A549 (cell line): ENCODE data around the gene PTPRF. TPM values are rescaled to one million over a fixed set of nuclear protein-coding genes. Genes with fewer than 3 reads are reported as not detected.
A peak's percentile ranks its signal among the peaks of the same experiment; 100 is the strongest.

ENCODE experiments used
- ATAC-seq, 2 experiments: fragments of 200-7000 bp in 1 of 2; fragments of >200 bp in 1 of 2; cut with Nextera tagmentation in 1 of 2; cut with Tn5 transposase in 1 of 2; 3 replicates each; pipeline versions ENCODE4 v1.8.0 to v1.9.1; 2018 to 2020; ENCODE audit warnings: mild to moderate bottlenecking in 1 of 2, moderate library complexity in 1 of 2
- CTCF ChIA-PET: fragments of 300-600 bp; sonication (Branson Sonifier 250); formaldehyde crosslinking; extraction: SDS; loops from one replicate; lab custom pipeline; 2021; ENCODE audit warnings: antibody characterized with exemption, inconsistent platforms; lab: Yijun Ruan, JAX
- POLR2A ChIA-PET: fragments of 350-600 bp; formaldehyde crosslinking; extraction: SDS; loops from one replicate; lab custom pipeline; 2021; ENCODE audit warnings: antibody characterized with exemption, inconsistent platforms; lab: Yijun Ruan, JAX
- DNase-seq, 2 experiments: peaks; one replicate each; pipeline versions ENCODE4 v3.0.0 to v3.0.0-alpha.2; 2011 to 2016; ENCODE audit warnings: low read depth in 1 of 2, low spot score in 1 of 2
- FAIRE-seq: peaks from 2 replicates; lab custom pipeline; 2011; peaks lifted over from hg19 to GRCh38; lab: Jason Lieb, UNC
- H3K27ac ChIP-seq, 2 experiments: fragments of >200 bp; sonication (Bioruptor Twin); formaldehyde crosslinking; 3 replicates each; pipeline ENCODE4 v1.5.1; 2016 to 2017
- H3K4me1 ChIP-seq: fragments of >200 bp; sonication (Bioruptor Twin); formaldehyde crosslinking; 3 replicates; pipeline ENCODE4 v1.6.1; 2016
- H3K4me2 ChIP-seq: fragments of >200 bp; sonication (Bioruptor Twin); formaldehyde crosslinking; 3 replicates; pipeline ENCODE4 v1.6.1; 2016
- H3K4me3 ChIP-seq: fragments of >200 bp; sonication (Bioruptor Twin); formaldehyde crosslinking; 3 replicates; pipeline ENCODE4 v1.5.1; 2016
- H3K9me3 ChIP-seq: fragments of >200 bp; sonication (Bioruptor Twin); formaldehyde crosslinking; 3 replicates; pipeline ENCODE4 v1.6.1; 2016
- BHLHE40 ChIP-seq: IDR thresholded peaks from 2 replicates; pipeline ENCODE4 v1.6.1; 2012; ENCODE audit warnings: low read depth, low read length, inconsistent platforms
- CEBPB ChIP-seq, 2 experiments: fragments of >200 bp in 1 of 2; sonication (Bioruptor Twin) in 1 of 2; formaldehyde crosslinking in 1 of 2; IDR thresholded peaks; 2 replicates each; pipeline ENCODE4 v1.6.1; 2012 to 2016
- ELK1 ChIP-seq: fragments of 150-350 bp; IDR thresholded peaks from 2 replicates; pipeline ENCODE4 v1.6.1; 2014; ENCODE audit warnings: low read depth, mild to moderate bottlenecking, low read length
- FOXS1 ChIP-seq: fragments of 250-450 bp; sonication (Bioruptor Pico); IDR thresholded peaks from 2 replicates; pipeline ENCODE4 v1.5.0; 2020; ENCODE audit warnings: mild to moderate bottlenecking, moderate library complexity
- HDAC2 ChIP-seq: fragments of 200-600 bp; sonication (generic); IDR thresholded peaks from 2 replicates; pipeline ENCODE4 v1.6.1; 2016
- HOXA7 ChIP-seq: fragments of 250-450 bp; sonication (Bioruptor Pico); IDR thresholded peaks from 2 replicates; pipeline ENCODE4 v1.5.0; 2020; ENCODE audit warnings: mild to moderate bottlenecking, moderate library complexity
- HOXB13 ChIP-seq: fragments of 250-450 bp; sonication (Bioruptor Pico); IDR thresholded peaks from 2 replicates; pipeline ENCODE4 v1.5.0; 2020; ENCODE audit warnings: low read depth, mild to moderate bottlenecking, moderate library complexity
- MAFK ChIP-seq: fragments of 450-650 bp; IDR thresholded peaks from 2 replicates; pipeline ENCODE4 v1.6.1; 2014; ENCODE audit not compliant: partially characterized antibody
- MAZ ChIP-seq: fragments of 150-350 bp; IDR thresholded peaks from 2 replicates; pipeline ENCODE4 v1.6.1; 2014; ENCODE audit warnings: antibody characterized with exemption, low read depth, low read length, borderline replicate concordance
- NR3C1 ChIP-seq: fragments of >200 bp; sonication (Bioruptor Twin); formaldehyde crosslinking; IDR thresholded peaks from 3 replicates; pipeline ENCODE4 v1.6.1; 2017
- RAD21 ChIP-seq, 2 experiments: fragments of >200 bp in 1 of 2; sonication (Bioruptor Twin) in 1 of 2; formaldehyde crosslinking in 1 of 2; IDR thresholded peaks in 1 of 2; conservative IDR thresholded peaks in 1 of 2; 2 replicates in 1 of 2; 3 replicates in 1 of 2; pipeline ENCODE4 v1.6.1; 2012 to 2018; ENCODE audit warnings: inconsistent platforms in 1 of 2
- RARB ChIP-seq: fragments of 250-450 bp; sonication (Bioruptor Pico); IDR thresholded peaks from 2 replicates; pipeline ENCODE4 v1.8.0; 2021; ENCODE audit warnings: mild to moderate bottlenecking, moderate library complexity
- RCOR1 ChIP-seq: fragments of 150-350 bp; IDR thresholded peaks from 2 replicates; pipeline ENCODE4 v1.6.1; 2014; ENCODE audit warnings: antibody characterized with exemption, low read length, low read depth
- RNF2 ChIP-seq: fragments of 200-600 bp; sonication (generic); IDR thresholded peaks from 2 replicates; pipeline ENCODE4 v1.6.1; 2016; ENCODE audit warnings: low read depth, mild to moderate bottlenecking, antibody characterized with exemption, moderate library complexity, borderline replicate concordance
- TP53 ChIP-seq: fragments of 250-450 bp; sonication (Bioruptor Pico); IDR thresholded peaks from 2 replicates; pipeline ENCODE4 v1.5.0; 2021; ENCODE audit warnings: mild to moderate bottlenecking, moderate library complexity
- ZC3H11A ChIP-seq: fragments of 450-650 bp; IDR thresholded peaks from 2 replicates; pipeline ENCODE4 v1.6.1; 2014; ENCODE audit warnings: antibody characterized with exemption, mild to moderate bottlenecking
- ZNF302 ChIP-seq: fragments of 250-450 bp; sonication (Bioruptor Pico); IDR thresholded peaks from 2 replicates; pipeline ENCODE4 v1.9.0; 2021; ENCODE audit warnings: inconsistent platforms, mild to moderate bottlenecking, moderate library complexity
- WGBS: methylation state at CpG from one replicate; pipeline ENCODE4 v1.1.6; 2017; ENCODE audit errors: missing lambda C conversion rate; 5-methylcytosine and 5-hydroxymethylcytosine counted together
- polyA plus RNA-seq, 4 experiments: library from polyadenylated mRNA; depleted of rRNA in 3 of 4; stranded (reverse); fragments of >200 nt; fragmentation: RNase III in 1 of 4; extraction: RNeasy Plus Mini Kit Qiagen cat#74134 plus additional on column Dnase treatment in 1 of 4; gene quantifications; 2 replicates in 3 of 4; 3 replicates in 1 of 4; pipeline ENCODE4 v1.2.3, GENCODE V29; 2011 to 2017
- TF ChIP-seq, protein P1 (sequence below): IDR thresholded peaks from 2 replicates; pipeline ENCODE4 v1.6.1; 2012; ENCODE audit warnings: low read depth, borderline replicate concordance

Gene PTPRF
- polyA plus RNA-seq, 2 of the 4 experiments (the other 2 are of a cell fraction), result 68.5 to 96.5 TPM

GRCh38 chr1:43551396-43551888 lies 20.8 kb downstream of the PTPRF start:
- WGBS, result 96% methylated on average over 7 of the region's 7 CpGs
- Histone ChIP-seq H3K4me1 (peaks cover 61% of the 10 kb centered on the region), H3K9me3 (no peaks in the 10 kb centered on the region), H3K4me2 (no peak overlapping the region), H3K27ac (peak overlapping the region in 1 of 2 experiments; percentile 88; a peak in 2 of 6 replicates), H3K4me3 (no peak overlapping the region)
- no peak for ATAC-seq
- ChIA-PET CTCF (interaction anchor here (0.5 to 1.2 kb wide), 3 partner anchors 14 to 193 kb away, joined by 3 to 4 read pairs (median 3); no protein-coding TSS in a partner anchor), POLR2A (no interaction called here)
- no peak for DNase-seq
- TF ChIP-seq FOXS1 (no peak), RCOR1 (no peak), HDAC2 (no peak), RARB (CRISPR knock-in tag) (no peak), ZNF302 (no peak), CEBPB (IDR thresholded peaks at IDR 0.05) (no peak), TP53 (CRISPR knock-in tag) (no peak), MAZ (no peak)
- TF ChIP-seq, protein P1, sequence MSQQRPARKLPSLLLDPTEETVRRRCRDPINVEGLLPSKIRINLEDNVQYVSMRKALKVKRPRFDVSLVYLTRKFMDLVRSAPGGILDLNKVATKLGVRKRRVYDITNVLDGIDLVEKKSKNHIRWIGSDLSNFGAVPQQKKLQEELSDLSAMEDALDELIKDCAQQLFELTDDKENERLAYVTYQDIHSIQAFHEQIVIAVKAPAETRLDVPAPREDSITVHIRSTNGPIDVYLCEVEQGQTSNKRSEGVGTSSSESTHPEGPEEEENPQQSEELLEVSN, result no peak
- no peak for FAIRE-seq

GRCh38 chr1:43552059-43552742 lies 21.5 kb downstream of the PTPRF start:
- WGBS, result 68% methylated on average over 5 of the region's 5 CpGs

DNA sequence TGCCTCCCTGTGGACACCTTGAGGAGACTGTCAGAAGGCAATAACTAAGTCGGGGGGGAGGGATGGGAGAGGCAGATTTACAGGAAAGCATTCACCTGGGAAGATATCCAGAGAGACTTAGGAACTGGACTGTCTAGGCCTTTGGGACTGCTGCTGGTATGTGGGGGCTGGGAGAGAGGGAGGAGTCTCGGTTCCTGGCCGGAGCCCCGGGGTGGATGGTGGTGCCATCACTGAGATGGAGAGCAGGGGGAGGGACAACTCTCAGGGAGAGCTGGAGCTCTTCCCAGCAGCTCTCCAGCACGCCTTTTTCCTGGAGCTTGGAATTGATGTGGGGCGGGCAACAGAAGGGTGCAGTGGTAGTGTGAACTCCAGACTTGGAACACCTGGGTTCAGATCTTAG lies 22.1 kb downstream of the PTPRF start:
- 46% methylated on average over 5 of the region's 6 CpGs for WGBS
- FAIRE-seq, result no peak
- CTCF ChIA-PET, result interaction anchor here (1.6 kb wide), 1 partner anchor 9 kb away, joined by 3 read pairs; no protein-coding TSS in a partner anchor

More at GRCh38 chr1:43552059-43552742, 21.5 kb downstream of the PTPRF start:
- TF ChIP-seq RAD21 (conservative IDR thresholded peaks at IDR 0.05 in 1 of 2, IDR thresholded peaks at IDR 0.05 in 1 of 2) (no peak), HOXB13 (no peak), MAFK (no peak), ZNF302 (no peak), ZC3H11A (no peak), RNF2 (no peak)
- POLR2A ChIA-PET, result no interaction called here
- H3K4me3 ChIP-seq, result no peak overlapping the region
- no peak for ATAC-seq
- CTCF ChIA-PET, result interaction anchor here (1.1 to 1.6 kb wide), 3 partner anchors 9 to 194 kb away, joined by 3 to 4 read pairs (median 3); no protein-coding TSS in a partner anchor
- no peak for DNase-seq
- peaks cover 53% of the 10 kb centered on the region for H3K4me1 ChIP-seq
- peak overlapping the region; percentile 44 for H3K4me2 ChIP-seq
- no peak for FAIRE-seq
- H3K27ac ChIP-seq, result peak overlapping the region; percentile 52 to 71; a peak in 4 of 6 replicates
- H3K9me3 ChIP-seq, result no peaks in the 10 kb centered on the region

More for the DNA sequence above, 22.1 kb downstream of the PTPRF start:
- POLR2A ChIA-PET, result no interaction called here
- DNase-seq, result peak in 1 of 2 experiments; percentile 20
- Histone ChIP-seq H3K9me3 (no peaks in the 10 kb centered on the region), H3K4me1 (peaks cover 53% of the 10 kb centered on the region), H3K4me3 (no peak overlapping the region), H3K27ac (peak overlapping the region; percentile 52 to 71; a peak in 4 of 6 replicates), H3K4me2 (peak overlapping the region; percentile 44)
- TF ChIP-seq ELK1 (no peak), RCOR1 (no peak), BHLHE40 (no peak), MAFK (no peak), TP53 (CRISPR knock-in tag) (no peak), CEBPB (IDR thresholded peaks at IDR 0.05) (no peak), NR3C1 (no peak), HOXA7 (no peak)
- peak; percentile 43; a peak in 3 of 6 replicates for ATAC-seq
